ENCODE data around the gene CTR9. TPM values are rescaled to one million over a fixed set of nuclear protein-coding genes. Genes with fewer than 3 reads are reported as not detected.

CTR9 gene
- total and polyA plus RNA-seq, 12 donors = 13.8 to 58.4 (median 32.4) TPM

- TF ChIP-seq CTCF (IDR thresholded peaks at IDR 0.05) (no peak), POLR2A (IDR thresholded peaks at IDR 0.05) (no peak)
Observed at GRCh38 chr11:10719616-10720015, 31.4 kb upstream of the CTR9 start.

DNA sequence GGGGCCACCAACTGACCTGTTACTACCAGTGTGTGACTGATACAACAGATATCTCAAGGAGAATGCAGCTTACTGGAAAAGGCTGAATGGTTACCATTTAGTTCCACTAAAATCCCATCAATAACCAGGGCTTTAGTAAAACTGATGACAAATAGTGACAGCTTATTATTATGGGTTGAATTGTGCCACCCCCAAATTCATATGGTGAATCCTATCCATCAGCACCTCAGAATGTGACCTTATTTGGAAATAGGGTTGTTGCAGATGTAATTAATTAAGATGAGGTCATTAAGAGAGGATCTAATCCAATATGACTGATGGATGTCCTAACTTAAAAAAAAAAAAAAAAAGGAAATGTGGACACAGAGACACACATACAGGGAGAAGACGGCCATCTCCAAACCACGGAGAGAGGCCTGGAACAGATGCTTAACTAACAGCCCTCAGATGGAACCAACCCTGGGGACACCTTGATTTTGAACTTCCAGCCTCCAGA is 30.1 kb upstream of the CTR9 start:
- WGBS, 4 donors = 84 to 91% (median 89%) methylated on average over 2 of the region's 2 CpGs
- H3K27ac ChIP-seq = no peak overlapping the region
- intact Hi-C loops (cut with DNase I) = loop anchor here in 1 of 2 donors (10.0 kb wide), 1 partner anchor 46 kb away; no protein-coding TSS in a partner anchor
- no peaks in the 10 kb centered on the region for H3K4me1 ChIP-seq (replicated peaks in 1 of 2)
- no peak overlapping the region for H3K4me3 ChIP-seq
- no peak for DNase-seq
- no peak for TF ChIP-seq POLR2A (IDR thresholded peaks at IDR 0.05)
- no peaks in the 10 kb centered on the region for H3K36me3 ChIP-seq (replicated peaks in 1 of 2)
- H3K9me3 ChIP-seq (replicated peaks in 1 of 3) = no peaks in the 10 kb centered on the region
- H3K27me3 ChIP-seq = no peaks in the 10 kb centered on the region

More at GRCh38 chr11:10719616-10720015, 31.4 kb upstream of the CTR9 start:
- H3K27ac ChIP-seq = no peak overlapping the region
- no peaks in the 10 kb centered on the region for H3K36me3 ChIP-seq (replicated peaks in 1 of 2)
- WGBS, 4 donors = 62 to 91% (median 83%) methylated on average over 2 of the region's 2 CpGs
- no peaks in the 10 kb centered on the region for H3K9me3 ChIP-seq (replicated peaks in 1 of 3)
- intact Hi-C loops (cut with DNase I) = loop anchor here in 1 of 2 donors (10.0 kb wide), 1 partner anchor 45 kb away; no protein-coding TSS in a partner anchor
- no peaks in the 10 kb centered on the region for H3K27me3 ChIP-seq
- no peak for DNase-seq
- no peak overlapping the region for H3K4me3 ChIP-seq
- peaks cover 6% of the 10 kb centered on the region in 2 donors for H3K4me1 ChIP-seq (replicated peaks in 1 of 2)

DNA sequence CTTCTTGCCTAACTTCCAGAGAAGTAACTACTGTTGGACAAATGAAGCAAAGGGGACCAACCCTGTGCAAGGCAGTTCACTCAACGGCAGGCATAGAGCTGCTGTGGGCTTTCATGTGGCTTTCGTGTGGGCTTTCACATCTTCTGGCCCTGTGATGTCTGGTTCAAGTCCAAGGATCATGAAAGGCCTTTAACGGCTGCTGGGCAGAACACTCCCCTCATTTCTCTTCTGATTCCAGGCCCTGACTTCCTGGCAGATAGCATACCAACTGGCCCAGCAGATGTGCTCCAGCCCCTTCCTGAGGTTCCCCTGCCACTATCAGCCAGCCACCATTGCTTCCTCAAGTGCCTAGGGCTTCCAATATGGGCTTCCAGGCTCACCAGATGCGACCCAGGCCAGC is 28.7 kb upstream of the CTR9 start:
- H3K4me1 ChIP-seq (replicated peaks in 1 of 2) = no peaks in the 10 kb centered on the region
- WGBS, 4 donors = 52 to 82% (median 78%) methylated on average over 4 of the region's 4 CpGs
- H3K27ac ChIP-seq = no peak overlapping the region
- TF ChIP-seq POLR2A (IDR thresholded peaks at IDR 0.05) (no peak), CTCF (IDR thresholded peaks at IDR 0.05) (no peak)
- intact Hi-C loops (cut with DNase I) = loop anchor here in 1 of 2 donors (10.0 kb wide), 1 partner anchor 48 kb away; no protein-coding TSS in a partner anchor
- H3K36me3 ChIP-seq (replicated peaks in 1 of 2) = no peaks in the 10 kb centered on the region
- DNase-seq = no peak
- H3K27me3 ChIP-seq = no peaks in the 10 kb centered on the region
- no peak overlapping the region for H3K4me3 ChIP-seq
- H3K9me3 ChIP-seq (replicated peaks in 1 of 3) = no peaks in the 10 kb centered on the region

DNA sequence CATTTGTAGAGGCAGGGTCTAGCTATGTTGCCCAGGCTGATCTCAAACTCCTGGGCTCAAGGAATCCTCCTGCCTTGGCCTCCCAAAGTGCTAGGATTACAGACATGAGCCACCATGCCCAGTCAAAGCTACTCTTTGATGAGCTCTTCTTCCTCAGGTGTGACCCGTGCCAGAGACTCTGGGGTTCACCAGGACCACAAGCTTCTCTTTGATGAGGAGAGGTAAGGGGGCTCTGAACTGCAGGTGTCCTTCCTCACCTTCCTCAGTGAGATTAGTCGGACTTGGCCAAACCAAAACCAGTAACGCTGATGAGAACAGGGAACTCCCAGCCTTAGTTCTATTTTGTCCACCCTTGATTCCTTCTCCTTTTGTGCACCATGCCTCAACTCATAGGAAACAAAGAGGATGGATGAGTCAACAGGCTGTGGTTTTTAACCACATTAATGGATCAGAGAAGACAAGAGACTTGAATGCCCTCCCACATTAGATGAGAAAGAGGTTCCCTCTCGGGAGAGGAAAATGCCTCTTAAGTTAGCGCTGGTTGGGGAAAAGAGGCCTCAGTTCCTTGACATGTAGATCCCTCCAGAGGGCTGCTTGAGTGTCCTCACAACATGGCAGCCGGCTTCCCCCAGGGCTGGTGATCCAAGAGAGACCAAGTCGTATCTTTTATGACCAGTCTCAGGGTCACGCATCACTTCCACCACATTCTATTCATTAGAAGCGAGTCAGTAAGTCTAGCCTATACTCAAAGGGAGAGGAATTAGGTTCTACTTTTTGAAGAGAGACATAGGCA is 25.7 kb upstream of the CTR9 start:
- Histone ChIP-seq H3K9me3 (replicated peaks in 1 of 3) (no peaks in the 10 kb centered on the region), H3K4me1 (replicated peaks in 1 of 2) (no peaks in the 10 kb centered on the region), H3K27ac (no peak overlapping the region), H3K27me3 (no peaks in the 10 kb centered on the region), H3K4me3 (no peak overlapping the region), H3K36me3 (replicated peaks in 1 of 2) (no peaks in the 10 kb centered on the region)
- DNase-seq = no peak
- WGBS, 4 donors = 80 to 92% (median 84%) methylated on average over 8 to 9 of the region's 9 CpGs
- intact Hi-C loops (cut with DNase I) = loop anchor here in 1 of 2 donors (10.0 kb wide), 1 partner anchor 51 kb away; no protein-coding TSS in a partner anchor
- TF ChIP-seq CTCF (IDR thresholded peaks at IDR 0.05) (no peak), POLR2A (IDR thresholded peaks at IDR 0.05) (no peak)

All from adrenal gland (tissue), 12 donors.